ENCODE data around the gene PSME1.

DNA sequence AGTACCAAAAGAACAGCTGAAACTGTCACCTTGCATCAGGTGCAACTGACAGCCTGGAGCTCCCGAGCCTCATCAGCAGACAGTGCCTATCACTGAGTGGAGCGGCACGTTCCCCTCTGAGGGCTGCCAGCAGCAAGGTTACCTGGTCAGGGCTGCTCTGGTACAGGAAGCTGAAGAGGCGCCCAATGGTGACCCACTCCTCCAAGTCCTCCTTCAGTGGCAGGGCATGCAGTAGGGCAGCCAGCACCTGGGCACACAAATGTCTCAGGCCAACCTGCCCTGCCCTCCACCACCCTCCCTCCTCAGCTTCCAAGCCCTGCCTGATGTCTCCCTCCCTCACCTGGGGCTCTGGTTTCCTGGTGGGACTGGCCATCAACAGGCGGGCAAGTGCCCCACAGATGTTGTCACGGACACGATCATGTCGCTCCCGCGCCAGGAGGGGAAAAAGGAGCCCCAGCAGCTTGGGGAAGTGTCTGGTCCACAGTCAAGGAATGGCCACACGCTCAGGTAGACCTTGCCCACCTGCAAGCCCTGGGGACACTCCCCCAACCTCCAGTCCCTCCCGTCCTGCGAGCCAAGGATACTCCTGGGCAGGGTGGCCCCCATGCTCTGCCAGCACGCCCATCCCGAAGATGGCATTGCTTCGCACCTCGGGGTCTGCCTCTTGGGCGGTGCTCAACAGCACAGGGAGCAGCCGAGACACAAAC, 45.5 kb downstream of the PSME1 start:
- TF ChIP-seq POLR2A (IDR thresholded peaks at IDR 0.05; ENCODE audit: low read depth, low read length) = peak; percentile 47; the same call in 1 of the 2 replicates
- no peak; the same call in 1 of the 2 replicates for TF ChIP-seq POLR2AphosphoS5 (IDR thresholded peaks at IDR 0.05; ENCODE audit: low read depth, low read length)
- no peak for TF ChIP-seq TAF1 (IDR thresholded peaks at IDR 0.05; ENCODE audit: low read depth, low read length)
- no peak for TF ChIP-seq PAX5 (IDR thresholded peaks at IDR 0.05; ENCODE audit: insufficient read depth, low read length, severe bottlenecking)
- TF ChIP-seq POU2F2 (IDR thresholded peaks at IDR 0.05; ENCODE audit: low read depth, low read length) = no peak; the same call in none of the 2 replicates
- no peak for TF ChIP-seq SPI1 (IDR thresholded peaks at IDR 0.05; ENCODE audit: low read depth, low read length)

Measured in GM12891 (cell line).